Nephron (organoid): Measurements from ENCODE around the gene SEBOX.

Experiments
- H3K27ac Mint-ChIP-seq, 3 experiments: 2 replicates each; pipeline ENCODE4 v1.8.0; 2020; ENCODE audit warnings: mixed read lengths in 3 of 3, mild to moderate bottlenecking in 2 of 3, moderate library complexity in 1 of 3
- H3K27me3 Mint-ChIP-seq: 2 replicates; pipeline ENCODE4 v1.8.0; 2021; ENCODE audit warnings: low read depth, mild to moderate bottlenecking, moderate library complexity, mixed read lengths
- H3K36me3 Mint-ChIP-seq: 2 replicates; pipeline ENCODE4 v1.8.0; 2020; ENCODE audit warnings: low read depth, mixed read lengths
- H3K4me1 Mint-ChIP-seq: 2 replicates; pipeline ENCODE4 v1.8.0; 2020; ENCODE audit warnings: mixed read lengths
- H3K4me3 Mint-ChIP-seq, 3 experiments: 2 replicates each; pipeline ENCODE4 v1.8.0; 2020; ENCODE audit warnings: mild to moderate bottlenecking in 3 of 3, mixed read lengths in 3 of 3, moderate library complexity in 2 of 3
- H3K9me3 Mint-ChIP-seq: 2 replicates; pipeline ENCODE4 v1.8.0; 2020; ENCODE audit warnings: mixed read lengths
- TF ChIP-seq, protein P1 (sequence below), 3 experiments: fragments of 200-600 bp; sonication (generic); IDR thresholded peaks; one replicate each; pipeline ENCODE4 v1.5.0; 2021; ENCODE audit warnings: antibody characterized with exemption in 3 of 3; ENCODE audit not compliant: unreplicated experiment in 3 of 3

Gene SEBOX

DNA sequence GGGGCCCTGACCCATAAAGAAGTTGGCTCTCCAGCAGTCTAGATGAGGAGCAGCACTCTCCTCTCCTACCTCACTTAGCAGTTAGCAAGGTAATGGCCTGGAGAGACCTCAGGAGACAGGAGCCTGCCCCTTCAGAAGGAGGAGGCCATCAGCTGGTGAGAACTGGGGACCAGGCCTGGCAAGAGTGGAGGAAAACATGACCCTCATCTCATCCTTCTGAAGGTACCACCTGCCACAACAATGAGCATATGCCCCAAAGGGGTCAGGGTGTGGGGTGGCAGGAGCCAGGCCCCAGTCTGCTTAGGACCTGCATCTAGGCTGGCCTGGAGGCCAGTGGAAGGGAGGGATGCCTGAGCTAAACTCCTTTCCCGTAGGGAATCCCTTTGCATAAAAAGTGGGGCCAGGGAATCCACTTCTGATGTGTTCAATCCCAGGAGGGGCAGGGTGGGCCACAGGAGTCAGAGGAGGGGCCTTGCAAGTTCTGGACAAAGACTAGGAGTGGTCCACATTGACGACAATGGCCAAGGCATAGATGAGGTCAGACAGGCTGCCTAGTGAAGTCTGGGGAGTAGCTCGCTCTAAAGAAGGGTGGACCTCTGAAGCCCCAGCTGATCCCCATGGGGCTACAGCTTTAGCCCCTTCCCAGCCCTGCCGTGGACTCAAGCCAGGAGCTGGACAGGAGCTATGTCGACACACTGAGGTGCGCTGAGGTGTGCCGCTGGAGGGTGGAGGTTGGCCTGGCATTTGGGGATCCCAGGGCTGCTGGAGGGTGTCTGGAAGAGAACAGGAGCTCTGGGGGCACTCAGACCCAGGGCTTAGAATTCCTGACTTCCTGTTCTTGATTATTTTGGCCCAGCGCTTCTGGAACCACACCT is 986 bp downstream of the SEBOX start:
- peaks cover 24% of the 10 kb centered on the region for H3K36me3 Mint-ChIP-seq
- TF ChIP-seq, protein P1, sequence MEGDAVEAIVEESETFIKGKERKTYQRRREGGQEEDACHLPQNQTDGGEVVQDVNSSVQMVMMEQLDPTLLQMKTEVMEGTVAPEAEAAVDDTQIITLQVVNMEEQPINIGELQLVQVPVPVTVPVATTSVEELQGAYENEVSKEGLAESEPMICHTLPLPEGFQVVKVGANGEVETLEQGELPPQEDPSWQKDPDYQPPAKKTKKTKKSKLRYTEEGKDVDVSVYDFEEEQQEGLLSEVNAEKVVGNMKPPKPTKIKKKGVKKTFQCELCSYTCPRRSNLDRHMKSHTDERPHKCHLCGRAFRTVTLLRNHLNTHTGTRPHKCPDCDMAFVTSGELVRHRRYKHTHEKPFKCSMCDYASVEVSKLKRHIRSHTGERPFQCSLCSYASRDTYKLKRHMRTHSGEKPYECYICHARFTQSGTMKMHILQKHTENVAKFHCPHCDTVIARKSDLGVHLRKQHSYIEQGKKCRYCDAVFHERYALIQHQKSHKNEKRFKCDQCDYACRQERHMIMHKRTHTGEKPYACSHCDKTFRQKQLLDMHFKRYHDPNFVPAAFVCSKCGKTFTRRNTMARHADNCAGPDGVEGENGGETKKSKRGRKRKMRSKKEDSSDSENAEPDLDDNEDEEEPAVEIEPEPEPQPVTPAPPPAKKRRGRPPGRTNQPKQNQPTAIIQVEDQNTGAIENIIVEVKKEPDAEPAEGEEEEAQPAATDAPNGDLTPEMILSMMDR (IDR thresholded peaks at IDR 0.05; ENCODE audit: unreplicated experiment in 3 of 3), result no peak
- no peak overlapping the region for H3K27ac Mint-ChIP-seq
- no peaks in the 10 kb centered on the region for H3K9me3 Mint-ChIP-seq
- H3K4me3 Mint-ChIP-seq, result no peak overlapping the region
- no peaks in the 10 kb centered on the region for H3K4me1 Mint-ChIP-seq
- no peaks in the 10 kb centered on the region for H3K27me3 Mint-ChIP-seq

GRCh38 chr17:28363186-28363585 is 1.8 kb downstream of the SEBOX start:
- Mint-ChIP-seq H3K27me3 (no peaks in the 10 kb centered on the region), H3K4me1 (peaks cover 3% of the 10 kb centered on the region), H3K9me3 (no peaks in the 10 kb centered on the region), H3K4me3 (no peak overlapping the region), H3K36me3 (peaks cover 26% of the 10 kb centered on the region), H3K27ac (no peak overlapping the region)
- TF ChIP-seq, protein P1 (IDR thresholded peaks at IDR 0.05; ENCODE audit: unreplicated experiment in 3 of 3), result no peak

DNA sequence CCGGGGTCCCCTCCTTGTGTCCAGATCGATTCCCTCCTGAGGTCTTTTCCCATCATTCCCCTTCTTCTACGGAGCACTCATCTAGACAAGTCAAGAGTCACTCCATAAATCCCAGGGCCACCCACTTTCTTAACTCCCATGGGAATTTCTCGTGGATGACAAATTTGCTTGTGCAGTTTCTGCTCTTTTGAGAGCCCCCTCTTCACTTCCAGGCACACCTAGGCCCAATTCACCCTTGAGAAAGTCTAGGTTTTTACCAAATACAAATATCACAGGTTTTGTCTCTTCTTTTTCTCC is 7.2 kb downstream of the SEBOX start:
- H3K27ac Mint-ChIP-seq, result peak overlapping the region; percentile 48 to 84 (median 74)
- peak overlapping the region; percentile 92 to 97 (median 93) for H3K4me3 Mint-ChIP-seq
- TF ChIP-seq, protein P1 (IDR thresholded peaks at IDR 0.05; ENCODE audit: unreplicated experiment in 3 of 3), result no peak
- peaks cover 49% of the 10 kb centered on the region for H3K36me3 Mint-ChIP-seq
- H3K27me3 Mint-ChIP-seq, result no peaks in the 10 kb centered on the region
- peaks cover 25% of the 10 kb centered on the region for H3K4me1 Mint-ChIP-seq
- no peaks in the 10 kb centered on the region for H3K9me3 Mint-ChIP-seq

GRCh38 chr17:28357061-28357900 is 7.7 kb downstream of the SEBOX start, which contains the start of gene POLDIP2:
Gene POLDIP2 (minus strand): TSS chr17:28357527. CDS start chr17:28357448, 79 bp downstream.
- Mint-ChIP-seq H3K4me3 (peak within 1 kb of the TSS; percentile 92 to 97 (median 93)), H3K27me3 (no peaks in the 10 kb centered on the region), H3K36me3 (peaks cover 51% of the 10 kb centered on the region), H3K27ac (peak within 1 kb of the TSS; percentile 70 to 84 (median 74)), H3K9me3 (no peaks in the 10 kb centered on the region), H3K4me1 (peaks cover 25% of the 10 kb centered on the region)
- TF ChIP-seq, protein P1 (IDR thresholded peaks at IDR 0.05; ENCODE audit: unreplicated experiment in 3 of 3), result no peak

DNA sequence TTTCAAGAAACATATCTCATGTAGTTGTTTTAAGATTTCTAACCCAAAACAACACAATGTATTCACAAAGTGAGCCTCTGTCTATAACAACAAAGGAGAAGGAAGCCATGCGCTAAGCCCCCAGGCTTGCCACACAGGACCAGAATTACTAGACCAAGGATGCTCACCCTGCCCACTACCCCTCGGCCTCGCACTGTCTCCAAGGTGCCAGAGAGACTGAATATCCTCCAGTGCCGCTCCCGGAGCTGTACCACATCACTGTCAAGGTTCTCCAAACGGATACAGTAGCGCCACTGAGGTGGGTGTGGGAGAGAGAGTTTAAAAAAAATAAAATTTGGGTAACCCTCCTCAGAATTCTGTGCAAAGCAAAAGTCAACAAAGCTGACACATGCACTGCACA is 14.7 kb downstream of the SEBOX start:
- H3K4me1 Mint-ChIP-seq, result no peaks in the 10 kb centered on the region
- TF ChIP-seq, protein P1 (IDR thresholded peaks at IDR 0.05; ENCODE audit: unreplicated experiment in 3 of 3), result no peak
- no peaks in the 10 kb centered on the region for H3K9me3 Mint-ChIP-seq
- H3K36me3 Mint-ChIP-seq, result peaks cover 74% of the 10 kb centered on the region
- no peaks in the 10 kb centered on the region for H3K27me3 Mint-ChIP-seq
- H3K4me3 Mint-ChIP-seq, result no peak overlapping the region
- H3K27ac Mint-ChIP-seq, result no peak overlapping the region
